Stimulated activated CD4-positive, alpha-beta T cell treated with anti-CD3 and anti-CD28 coated beads, Interleukin-15, amount 100 ng/mL, for 1 hour (primary cell): Measurements from ENCODE around the gene TRPM8.

Source experiments
- DNase-seq, 2 donors: peaks; one replicate each; pipeline ENCODE4 v3.0.0-alpha.2; 2020; ENCODE audit warnings: low read depth in 1 of 2, low spot score in 1 of 2

TRPM8 gene

GRCh38 chr2:233999182-233999581, 82.0 kb downstream of the TRPM8 start:
- DNase-seq = no peak

- DNase-seq = no peak
Measured at GRCh38 chr2:234001380-234002160, 84.4 kb downstream of the TRPM8 start.

- no peak for DNase-seq
Measured at GRCh38 chr2:234002281-234002680, 85.1 kb downstream of the TRPM8 start.

GRCh38 chr2:234003972-234004617, 86.9 kb downstream of the TRPM8 start:
- no peak for DNase-seq

GRCh38 chr2:234005126-234005525, 88.0 kb downstream of the TRPM8 start:
- DNase-seq = no peak

- DNase-seq = no peak
Measured at GRCh38 chr2:234006501-234006900, 89.3 kb downstream of the TRPM8 start.

GRCh38 chr2:234014427-234014826, 97.3 kb downstream of the TRPM8 start:
- DNase-seq = no peak

GRCh38 chr2:234015861-234016260, 98.7 kb downstream of the TRPM8 start:
- DNase-seq = no peak

- no peak for DNase-seq
Measured at GRCh38 chr2:234019896-234020295, 102.7 kb downstream of the TRPM8 start.

GRCh38 chr2:234020332-234020731, 103.2 kb downstream of the TRPM8 start:
- DNase-seq = no peak

GRCh38 chr2:234022424-234022823, 105.3 kb downstream of the TRPM8 start:
- DNase-seq = no peak

- DNase-seq = no peak
Measured at GRCh38 chr2:234024304-234024703, 107.1 kb downstream of the TRPM8 start.

GRCh38 chr2:234025466-234025865, 108.3 kb downstream of the TRPM8 start:
- DNase-seq = no peak

GRCh38 chr2:234025891-234026401, 108.8 kb downstream of the TRPM8 start:
- no peak for DNase-seq

- no peak for DNase-seq
Measured at GRCh38 chr2:234026693-234027254, 109.6 kb downstream of the TRPM8 start.

GRCh38 chr2:234027641-234028040, 110.5 kb downstream of the TRPM8 start:
- DNase-seq = no peak

- no peak for DNase-seq
Measured at GRCh38 chr2:234029150-234029733, 112.1 kb downstream of the TRPM8 start.

- no peak for DNase-seq
Measured at GRCh38 chr2:234031207-234031606, 114.0 kb downstream of the TRPM8 start.

- no peak for DNase-seq
Measured at GRCh38 chr2:234032279-234032856, 115.2 kb downstream of the TRPM8 start.

GRCh38 chr2:234033174-234033573, 116.0 kb downstream of the TRPM8 start:
- DNase-seq = no peak

- DNase-seq = no peak
Measured at GRCh38 chr2:234033885-234034284, 116.7 kb downstream of the TRPM8 start.
